HCT116 (cell line): ENCODE results near the gene AMBRA1. TPM values are rescaled to one million over a fixed set of nuclear protein-coding genes. Genes with fewer than 3 reads are reported as not detected.
A peak's percentile ranks its signal among the peaks of the same experiment; 100 is the strongest.

Experiments used
- ATAC-seq: fragments of 200-7000 bp; cut with Tn5 transposase; 2 replicates; pipeline ENCODE4 v1.9.1; 2020; ENCODE audit warnings: mild to moderate bottlenecking, moderate library complexity
- BruUV-seq: library from RNA; stranded (reverse); fragments of 400-500 nt; replicated peaks from 2 replicates; lab custom pipeline; 2021; lab: Mats Ljungman, UMichigan
- CTCF ChIA-PET: fragments of 300-600 bp; sonication (Branson Sonifier 250); formaldehyde crosslinking; loops from one replicate; lab custom pipeline; 2021; ENCODE audit warnings: antibody characterized with exemption; lab: Charles Lee
- POLR2A ChIA-PET: fragments of 300-600, 350-600 bp; sonication (Branson Sonifier 250); formaldehyde crosslinking; loops from one replicate; lab custom pipeline; 2021; ENCODE audit warnings: antibody characterized with exemption; lab: Charles Lee
- RAD21 ChIA-PET, 2 experiments: fragments of 300-600 bp; sonication (Branson Sonifier 250); formaldehyde crosslinking; loops; one replicate each; lab custom pipeline; 2023; ENCODE audit warnings: low total read pairs in 2 of 2; ENCODE audit not compliant: uncharacterized antibody in 2 of 2, unreplicated experiment in 2 of 2, low non-redundant PET in 1 of 2; lab: Charles Lee
- DNase-seq: peaks from one replicate; pipeline ENCODE4 v3.0.0-alpha.2; 2010; ENCODE audit warnings: low read depth, low spot score
- H2AFZ ChIP-seq: fragments of 200-600 bp; shearing (Covaris generic), sonication (generic); 2 replicates; pipeline ENCODE4 v1.6.1; 2017; ENCODE audit warnings: low read depth, mixed run types, mixed read lengths, antibody characterized with exemption, low read length; ENCODE audit not compliant: poor library complexity, severe bottlenecking
- H3K27ac ChIP-seq: 2 replicates; pipeline ENCODE4 v1.5.1; 2012; ENCODE audit warnings: low read depth, low read length
- H3K27me3 ChIP-seq: fragments of 200-600 bp; sonication (generic); 2 replicates; pipeline ENCODE4 v1.6.1; 2016; ENCODE audit warnings: mixed run types, low read length, mixed read lengths; ENCODE audit not compliant: insufficient read depth
- H3K36me3 ChIP-seq, 2 experiments: fragments of 200-500 bp in 1 of 2; fragments of 200-600 bp in 1 of 2; sonication (Bioruptor generic) in 1 of 2; sonication (generic) in 1 of 2; 2 replicates each; pipeline versions ENCODE4 v1.5.1 to v1.6.1; 2014 to 2016; ENCODE audit warnings: low read length in 2 of 2, inconsistent platforms in 1 of 2, mixed read lengths in 1 of 2, mixed run types in 1 of 2; ENCODE audit not compliant: insufficient read depth in 2 of 2, control insufficient read depth in 1 of 2
- H3K4me1 ChIP-seq, 2 experiments: fragments of 200-600 bp in 1 of 2; sonication (generic) in 1 of 2; 2 replicates each; pipeline versions ENCODE4 v1.5.1 to v1.6.1; 2012 to 2017; ENCODE audit warnings: low read length in 2 of 2, inconsistent platforms in 1 of 2, mild to moderate bottlenecking in 1 of 2, mixed read lengths in 1 of 2, mixed run types in 1 of 2, moderate library complexity in 1 of 2; ENCODE audit not compliant: insufficient read depth in 2 of 2, control insufficient read depth in 1 of 2
- H3K4me2 ChIP-seq: fragments of 200-600 bp; sonication (generic); 2 replicates; pipeline ENCODE4 v1.6.1; 2017; ENCODE audit warnings: mixed run types, low read length, mixed read lengths
- H3K4me3 ChIP-seq, 2 experiments: fragments of 200-600 bp in 1 of 2; sonication (generic) in 1 of 2; replicated peaks in 1 of 2; 2 replicates each; pipeline ENCODE4 v1.5.1; 2011 to 2016; ENCODE audit warnings: low read length in 2 of 2, control low read depth in 1 of 2, low read depth in 1 of 2, mild to moderate bottlenecking in 1 of 2, mixed read lengths in 1 of 2, mixed run types in 1 of 2
- H3K79me2 ChIP-seq: fragments of 200-600 bp; sonication (generic); 2 replicates; pipeline ENCODE4 v1.6.1; 2017; ENCODE audit warnings: mild to moderate bottlenecking, mixed run types, low read length, moderate library complexity, mixed read lengths; ENCODE audit not compliant: insufficient read depth
- H3K9ac ChIP-seq: fragments of 200-600 bp; sonication (generic); 2 replicates; pipeline ENCODE4 v1.6.1; 2016; ENCODE audit warnings: low read length, mixed read lengths
- H3K9me2 ChIP-seq: fragments of 200-600 bp; sonication (generic), shearing (Covaris generic); 2 replicates; pipeline ENCODE4 v1.6.1; 2017; ENCODE audit warnings: mixed run types, mild to moderate bottlenecking, moderate library complexity; ENCODE audit not compliant: insufficient read depth
- H3K9me3 ChIP-seq, 2 experiments: fragments of 200-500 bp in 1 of 2; fragments of 200-600 bp in 1 of 2; sonication (Bioruptor generic) in 1 of 2; sonication (generic) in 1 of 2; 2 replicates each; pipeline ENCODE4 v1.6.1; 2014 to 2017; ENCODE audit warnings: low read length in 2 of 2, mixed read lengths in 2 of 2, inconsistent platforms in 1 of 2, low read depth in 1 of 2, mild to moderate bottlenecking in 1 of 2, mixed run types in 1 of 2, moderate library complexity in 1 of 2; ENCODE audit not compliant: control insufficient read depth in 1 of 2, insufficient read depth in 1 of 2
- H4K20me1 ChIP-seq: fragments of 200-600 bp; sonication (generic), shearing (Covaris generic); 2 replicates; pipeline ENCODE4 v1.6.1; 2017; ENCODE audit warnings: mixed run types, mild to moderate bottlenecking, moderate library complexity; ENCODE audit not compliant: insufficient read depth
- CBX3 ChIP-seq: IDR thresholded peaks from 2 replicates; pipeline ENCODE4 v1.6.1; 2012; ENCODE audit warnings: low read depth
- CEBPB ChIP-seq: IDR thresholded peaks from 2 replicates; pipeline ENCODE4 v1.6.1; 2012; ENCODE audit warnings: low read depth
- EGR1 ChIP-seq: IDR thresholded peaks from 2 replicates; pipeline ENCODE4 v1.6.1; 2012; ENCODE audit warnings: low read depth
- ELF1 ChIP-seq: IDR thresholded peaks from 2 replicates; pipeline ENCODE4 v1.6.1; 2012; ENCODE audit warnings: low read depth, borderline replicate concordance
- FOSL1 ChIP-seq: IDR thresholded peaks from 2 replicates; pipeline ENCODE4 v1.6.1; 2012; ENCODE audit warnings: low read depth
- JUND ChIP-seq: IDR thresholded peaks from 2 replicates; pipeline ENCODE4 v1.6.1; 2012
- POLR2AphosphoS5 ChIP-seq: IDR thresholded peaks from 2 replicates; pipeline ENCODE4 v1.6.1; 2011; ENCODE audit warnings: mild to moderate bottlenecking, low read depth, low read length, moderate library complexity
- SIN3A ChIP-seq: IDR thresholded peaks from 2 replicates; pipeline ENCODE4 v1.6.1; 2012; ENCODE audit warnings: low read depth
- SRF ChIP-seq: IDR thresholded peaks from 2 replicates; pipeline ENCODE4 v1.6.1; 2012; ENCODE audit warnings: low read depth
- TCF7L2 ChIP-seq: IDR thresholded peaks from 2 replicates; pipeline ENCODE4 v1.7.0; 2011; ENCODE audit warnings: borderline replicate concordance, inconsistent platforms; ENCODE audit not compliant: insufficient read depth, insufficient read length; ENCODE audit errors: extremely low read depth
- YY1 ChIP-seq: IDR thresholded peaks from 2 replicates; pipeline ENCODE4 v1.6.1; 2011; ENCODE audit warnings: low read length, low read depth, moderate library complexity, mild to moderate bottlenecking; ENCODE audit not compliant: insufficient replicate concordance; ENCODE audit errors: extremely low read depth
- ZFX ChIP-seq: fragments of 450-650 bp; IDR thresholded peaks from 2 replicates; pipeline ENCODE4 v1.6.1; 2017
- ZNF274 ChIP-seq: fragments of 200-500 bp; sonication (Bioruptor generic); IDR thresholded peaks from 2 replicates; pipeline ENCODE4 v1.6.1; 2014; ENCODE audit warnings: mild to moderate bottlenecking, low read depth, low read length, inconsistent platforms
- intact Hi-C: fragments of 100-400 bp; cut with micrococcal nuclease; formaldehyde crosslinking; loops from 2 replicates; pipeline ENCODE4 v1.10.0; 2022
- total RNA-seq: library from RNA; stranded (reverse); gene quantifications from one replicate; pipeline ENCODE4 v1.2.1, GENCODE V29; 2021; ENCODE audit not compliant: unreplicated experiment
- TF ChIP-seq, protein P1 (sequence below): IDR thresholded peaks from 2 replicates; pipeline ENCODE4 v1.6.1; 2012
- TF ChIP-seq, protein P2 (sequence below): IDR thresholded peaks from 2 replicates; pipeline ENCODE4 v1.6.1; 2011; ENCODE audit warnings: mild to moderate bottlenecking, low read length, moderate library complexity; ENCODE audit not compliant: insufficient replicate concordance; ENCODE audit errors: extremely low read depth
- TF ChIP-seq, protein P3 (sequence below), 3 experiments: fragments of 200-600 bp in 1 of 3; sonication (generic) in 1 of 3; IDR thresholded peaks in 2 of 3; conservative IDR thresholded peaks in 1 of 3; 2 replicates each; pipeline ENCODE4 v1.5.1; 2012 to 2017; ENCODE audit warnings: low read depth in 2 of 3, low read length in 2 of 3, antibody characterized with exemption in 1 of 3, borderline replicate concordance in 1 of 3, control low read depth in 1 of 3, mild to moderate bottlenecking in 1 of 3, mixed read lengths in 1 of 3, mixed run types in 1 of 3, moderate library complexity in 1 of 3; ENCODE audit not compliant: insufficient read depth in 1 of 3
- TF ChIP-seq, protein P4 (sequence below): IDR thresholded peaks from 2 replicates; pipeline ENCODE4 v1.6.1; 2012; ENCODE audit warnings: low read depth
- TF ChIP-seq, protein P5 (sequence below): IDR thresholded peaks from 2 replicates; pipeline ENCODE4 v1.6.1; 2012

Gene AMBRA1
- total RNA-seq, 1 experiment from 2014 or later = 22.7 TPM

DNA sequence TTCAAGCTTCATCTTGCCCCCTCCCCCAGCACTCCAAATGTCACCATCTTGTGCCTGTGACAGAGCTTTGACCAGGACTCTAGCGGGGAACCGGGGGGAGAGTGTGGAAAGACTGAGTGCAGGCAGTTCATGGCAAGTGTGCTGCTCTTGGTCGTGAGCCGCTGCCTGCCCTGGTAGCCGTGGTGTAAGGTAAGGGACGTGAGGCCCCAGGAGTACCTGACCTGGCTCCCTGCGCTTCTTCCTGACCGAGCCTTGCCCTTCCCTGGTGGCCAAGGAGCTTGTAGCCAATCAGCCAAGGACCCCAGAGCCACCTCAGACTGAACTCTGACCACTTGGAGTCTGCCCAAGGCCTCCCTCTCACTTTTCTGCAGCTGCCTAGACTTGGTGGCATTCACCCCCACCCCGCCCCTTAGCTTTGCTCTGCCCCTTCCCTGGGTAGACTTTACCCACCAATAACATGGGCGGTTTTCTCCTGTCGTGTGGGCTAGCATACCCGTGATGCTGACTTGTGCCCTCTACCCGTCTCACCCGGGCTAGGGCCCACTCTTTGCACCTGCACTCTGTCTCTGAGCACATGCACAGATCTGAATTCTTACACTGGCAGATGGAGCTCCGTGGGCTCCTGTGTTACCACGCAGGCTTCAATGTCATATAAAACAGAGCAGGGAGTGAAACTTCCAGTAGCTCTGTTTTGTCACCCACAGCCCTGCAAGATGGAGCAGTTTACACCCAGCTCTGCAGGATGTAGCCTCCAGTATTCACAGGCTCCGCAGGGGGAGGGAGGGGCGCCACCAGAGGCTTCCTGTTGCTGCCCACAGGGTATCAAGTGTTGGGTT, 245.0 kb downstream of the AMBRA1 start:
- H4K20me1 ChIP-seq = peaks cover 7% of the 10 kb centered on the region; the same call in 1 of the 2 replicates
- intact Hi-C loops = no loop called here
- peak overlapping the region; percentile 92 for H3K9ac ChIP-seq
- H2AFZ ChIP-seq = no peak overlapping the region
- peak overlapping the region; percentile 97 for H3K4me2 ChIP-seq
- DNase-seq = no peak
- H3K27me3 ChIP-seq = no peaks in the 10 kb centered on the region
- ChIA-PET POLR2A (interaction anchor here (1.3 kb wide), 1 partner anchor 105 kb away, joined by 6 read pairs; no protein-coding TSS in a partner anchor), RAD21 (interaction anchor here in 1 of 2 experiments (1.3 kb wide), 1 partner anchor 105 kb away, joined by 3 read pairs; no protein-coding TSS in a partner anchor), CTCF (no interaction called here)
- peak overlapping the region; percentile 76; the same call in 1 of the 2 replicates for H3K27ac ChIP-seq
- peaks cover 14 to 38% of the 10 kb centered on the region in 2 experiments; a peak in 3 of 4 replicates for H3K4me1 ChIP-seq
- ATAC-seq = no peak
- BruUV-seq = no TSS peak
- H3K36me3 ChIP-seq = no peaks in the 10 kb centered on the region
- H3K9me2 ChIP-seq = no peaks in the 10 kb centered on the region
- no peaks in the 10 kb centered on the region for H3K9me3 ChIP-seq
- peak overlapping the region; percentile 91 to 97 for H3K4me3 ChIP-seq
- H3K79me2 ChIP-seq = peaks cover 61% of the 10 kb centered on the region
- TF ChIP-seq YY1 (no peak), CBX3 (no peak), FOSL1 (no peak), EGR1 (no peak), CEBPB (no peak), SIN3A (no peak), POLR2AphosphoS5 (no peak), JUND (no peak), TCF7L2 (no peak), ZFX (no peak), ZNF274 (no peak), SRF (no peak), ELF1 (no peak)
- TF ChIP-seq, protein P1, sequence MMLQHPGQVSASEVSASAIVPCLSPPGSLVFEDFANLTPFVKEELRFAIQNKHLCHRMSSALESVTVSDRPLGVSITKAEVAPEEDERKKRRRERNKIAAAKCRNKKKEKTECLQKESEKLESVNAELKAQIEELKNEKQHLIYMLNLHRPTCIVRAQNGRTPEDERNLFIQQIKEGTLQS = no peak
- TF ChIP-seq, protein P2, sequence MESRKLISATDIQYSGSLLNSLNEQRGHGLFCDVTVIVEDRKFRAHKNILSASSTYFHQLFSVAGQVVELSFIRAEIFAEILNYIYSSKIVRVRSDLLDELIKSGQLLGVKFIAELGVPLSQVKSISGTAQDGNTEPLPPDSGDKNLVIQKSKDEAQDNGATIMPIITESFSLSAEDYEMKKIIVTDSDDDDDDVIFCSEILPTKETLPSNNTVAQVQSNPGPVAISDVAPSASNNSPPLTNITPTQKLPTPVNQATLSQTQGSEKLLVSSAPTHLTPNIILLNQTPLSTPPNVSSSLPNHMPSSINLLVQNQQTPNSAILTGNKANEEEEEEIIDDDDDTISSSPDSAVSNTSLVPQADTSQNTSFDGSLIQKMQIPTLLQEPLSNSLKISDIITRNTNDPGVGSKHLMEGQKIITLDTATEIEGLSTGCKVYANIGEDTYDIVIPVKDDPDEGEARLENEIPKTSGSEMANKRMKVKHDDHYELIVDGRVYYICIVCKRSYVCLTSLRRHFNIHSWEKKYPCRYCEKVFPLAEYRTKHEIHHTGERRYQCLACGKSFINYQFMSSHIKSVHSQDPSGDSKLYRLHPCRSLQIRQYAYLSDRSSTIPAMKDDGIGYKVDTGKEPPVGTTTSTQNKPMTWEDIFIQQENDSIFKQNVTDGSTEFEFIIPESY = no peak
- TF ChIP-seq, protein P3, sequence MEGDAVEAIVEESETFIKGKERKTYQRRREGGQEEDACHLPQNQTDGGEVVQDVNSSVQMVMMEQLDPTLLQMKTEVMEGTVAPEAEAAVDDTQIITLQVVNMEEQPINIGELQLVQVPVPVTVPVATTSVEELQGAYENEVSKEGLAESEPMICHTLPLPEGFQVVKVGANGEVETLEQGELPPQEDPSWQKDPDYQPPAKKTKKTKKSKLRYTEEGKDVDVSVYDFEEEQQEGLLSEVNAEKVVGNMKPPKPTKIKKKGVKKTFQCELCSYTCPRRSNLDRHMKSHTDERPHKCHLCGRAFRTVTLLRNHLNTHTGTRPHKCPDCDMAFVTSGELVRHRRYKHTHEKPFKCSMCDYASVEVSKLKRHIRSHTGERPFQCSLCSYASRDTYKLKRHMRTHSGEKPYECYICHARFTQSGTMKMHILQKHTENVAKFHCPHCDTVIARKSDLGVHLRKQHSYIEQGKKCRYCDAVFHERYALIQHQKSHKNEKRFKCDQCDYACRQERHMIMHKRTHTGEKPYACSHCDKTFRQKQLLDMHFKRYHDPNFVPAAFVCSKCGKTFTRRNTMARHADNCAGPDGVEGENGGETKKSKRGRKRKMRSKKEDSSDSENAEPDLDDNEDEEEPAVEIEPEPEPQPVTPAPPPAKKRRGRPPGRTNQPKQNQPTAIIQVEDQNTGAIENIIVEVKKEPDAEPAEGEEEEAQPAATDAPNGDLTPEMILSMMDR (IDR thresholded peaks at IDR 0.05 in 2 of 3, conservative IDR thresholded peaks at IDR 0.05 in 1 of 3; ENCODE audit: borderline replicate concordance in 1 of 3, insufficient read depth in 1 of 3, low read depth in 2 of 3, low read length in 2 of 3) = no peak
- TF ChIP-seq, protein P4, sequence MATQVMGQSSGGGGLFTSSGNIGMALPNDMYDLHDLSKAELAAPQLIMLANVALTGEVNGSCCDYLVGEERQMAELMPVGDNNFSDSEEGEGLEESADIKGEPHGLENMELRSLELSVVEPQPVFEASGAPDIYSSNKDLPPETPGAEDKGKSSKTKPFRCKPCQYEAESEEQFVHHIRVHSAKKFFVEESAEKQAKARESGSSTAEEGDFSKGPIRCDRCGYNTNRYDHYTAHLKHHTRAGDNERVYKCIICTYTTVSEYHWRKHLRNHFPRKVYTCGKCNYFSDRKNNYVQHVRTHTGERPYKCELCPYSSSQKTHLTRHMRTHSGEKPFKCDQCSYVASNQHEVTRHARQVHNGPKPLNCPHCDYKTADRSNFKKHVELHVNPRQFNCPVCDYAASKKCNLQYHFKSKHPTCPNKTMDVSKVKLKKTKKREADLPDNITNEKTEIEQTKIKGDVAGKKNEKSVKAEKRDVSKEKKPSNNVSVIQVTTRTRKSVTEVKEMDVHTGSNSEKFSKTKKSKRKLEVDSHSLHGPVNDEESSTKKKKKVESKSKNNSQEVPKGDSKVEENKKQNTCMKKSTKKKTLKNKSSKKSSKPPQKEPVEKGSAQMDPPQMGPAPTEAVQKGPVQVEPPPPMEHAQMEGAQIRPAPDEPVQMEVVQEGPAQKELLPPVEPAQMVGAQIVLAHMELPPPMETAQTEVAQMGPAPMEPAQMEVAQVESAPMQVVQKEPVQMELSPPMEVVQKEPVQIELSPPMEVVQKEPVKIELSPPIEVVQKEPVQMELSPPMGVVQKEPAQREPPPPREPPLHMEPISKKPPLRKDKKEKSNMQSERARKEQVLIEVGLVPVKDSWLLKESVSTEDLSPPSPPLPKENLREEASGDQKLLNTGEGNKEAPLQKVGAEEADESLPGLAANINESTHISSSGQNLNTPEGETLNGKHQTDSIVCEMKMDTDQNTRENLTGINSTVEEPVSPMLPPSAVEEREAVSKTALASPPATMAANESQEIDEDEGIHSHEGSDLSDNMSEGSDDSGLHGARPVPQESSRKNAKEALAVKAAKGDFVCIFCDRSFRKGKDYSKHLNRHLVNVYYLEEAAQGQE = no peak
- TF ChIP-seq, protein P5, sequence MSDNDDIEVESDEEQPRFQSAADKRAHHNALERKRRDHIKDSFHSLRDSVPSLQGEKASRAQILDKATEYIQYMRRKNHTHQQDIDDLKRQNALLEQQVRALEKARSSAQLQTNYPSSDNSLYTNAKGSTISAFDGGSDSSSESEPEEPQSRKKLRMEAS = no peak
